ENCODE data around the gene USP32. TPM values are rescaled to one million over a fixed set of nuclear protein-coding genes. Genes with fewer than 3 reads are reported as not detected.
"Not testable (repeated sequence)": the region's sequence is repeated elsewhere in the genome, so short reads cannot be mapped to it uniquely, and the experiment has no call there.

Gene USP32
- total RNA-seq (10 to 100 TPM; 34.0 to 64.9 (median 50.6) TPM), polyA plus RNA-seq (10 to 100 TPM; 19.5 to 56.7 (median 36.4) TPM)
- long read RNA-seq, donor 1, partial matches to known transcripts, result 6 of 9 reads
- long read RNA-seq, donor 1, other reads (novel, unspliced or antisense), result 3 of 9 reads
- long read RNA-seq, donor 2, full-length matches to known transcripts, result 1 of 11 reads
- long read RNA-seq, donor 2, partial matches to known transcripts, result 7 of 11 reads
- long read RNA-seq, donor 2, other reads (novel, unspliced or antisense), result 3 of 11 reads

GRCh38 chr17:60392042-60392844, at the start of gene USP32:
Gene USP32 (minus strand): TSS chr17:60392133. CDS start chr17:60391939, 194 bp downstream.
- intact Hi-C loops (cut with DNase I), result no loop called here
- Histone ChIP-seq H3K9me3 (no peaks in the 10 kb centered on the region), H3K27ac (peak within 1 kb of the TSS; percentile 92), H3K4me1 (peaks cover 35% of the 10 kb centered on the region), H3K27me3 (ENCODE audit: insufficient read depth in 3 of 3, low read length in 2 of 3) (no peaks in the 10 kb centered on the region), H3K36me3 (ENCODE audit: insufficient read depth in 1 of 2, low read depth in 1 of 2) (no peaks in the 10 kb centered on the region), H3K4me3 (peak within 1 kb of the TSS; percentile 89)
- ATAC-seq (peak; percentile 90 to 95 (median 92)), DNase-seq (peak; percentile 99 to 100)
- TF ChIP-seq CTCF (IDR thresholded peaks at IDR 0.05), result peak; percentile 19
- WGBS, 3 donors, result 0 to 1% (median 0%) methylated on average over 49 to 67 of the region's 68 CpGs

- Histone ChIP-seq H3K4me3 (no peak overlapping the region), H3K27me3 (ENCODE audit: insufficient read depth in 3 of 3, low read length in 2 of 3) (no peaks in the 10 kb centered on the region), H3K36me3 (ENCODE audit: insufficient read depth in 1 of 2, low read depth in 1 of 2) (peaks cover 0 to under 1% of the 10 kb centered on the region in 2 donors), H3K4me1 (peaks cover 2% of the 10 kb centered on the region), H3K27ac (no peak overlapping the region), H3K9me3 (no peaks in the 10 kb centered on the region)
- intact Hi-C loops (cut with DNase I), result loop anchor here (10.0 kb wide), 2 partner anchors 295 to 335 kb away; partner anchors contain the start of gene CA4 (in 1 of the 2)
- TF ChIP-seq CTCF (IDR thresholded peaks at IDR 0.05), result no peak
- WGBS, 3 donors, result 50 to 57% (median 52%) methylated on average over 2 of the region's 2 CpGs
- ATAC-seq (no peak), DNase-seq (no peak)
Measured at GRCh38 chr17:60439501-60439900, 47.6 kb upstream of the USP32 start.

- H3K4me1 ChIP-seq, result no peaks in the 10 kb centered on the region
- DNase-seq (no peak), ATAC-seq (no peak)
- no peak overlapping the region for H3K27ac ChIP-seq
- intact Hi-C loops (cut with DNase I), result loop anchor here (2.0 to 10.0 kb wide), 3 partner anchors 292 to 332 kb away; partner anchors contain the start of gene CA4 (in 1 of the 2)
- no peaks in the 10 kb centered on the region for H3K36me3 ChIP-seq (ENCODE audit: insufficient read depth in 1 of 2, low read depth in 1 of 2)
- H3K4me3 ChIP-seq, result no peak overlapping the region
- no peak for TF ChIP-seq CTCF (IDR thresholded peaks at IDR 0.05)
- no peaks in the 10 kb centered on the region for H3K9me3 ChIP-seq
- no peaks in the 10 kb centered on the region for H3K27me3 ChIP-seq (ENCODE audit: insufficient read depth in 3 of 3, low read length in 2 of 3)
- 64 to 68% (median 64%) methylated on average over 5 of the region's 5 CpGs for WGBS, 3 donors
Measured at GRCh38 chr17:60436676-60437075, 44.7 kb upstream of the USP32 start.

- TF ChIP-seq CTCF (IDR thresholded peaks at IDR 0.05), result peak; percentile 94
- peak overlapping the region; percentile 39 for H3K4me3 ChIP-seq
- H3K27ac ChIP-seq, result peak overlapping the region; percentile 41
- H3K9me3 ChIP-seq, result no peaks in the 10 kb centered on the region
- H3K36me3 ChIP-seq (ENCODE audit: insufficient read depth in 1 of 2, low read depth in 1 of 2), result no peaks in the 10 kb centered on the region
- peak; percentile 73 to 82 for DNase-seq
- 66 to 69% (median 67%) methylated on average over 28 of the region's 28 CpGs for WGBS, 3 donors
- intact Hi-C loops (cut with DNase I), result loop anchor here (2.0 to 10.0 kb wide), 4 partner anchors 203 to 331 kb away; partner anchors contain the start of gene CA4 (in 1 of the 2)
- peak; percentile 87 to 94 (median 92) for ATAC-seq
- H3K4me1 ChIP-seq, result no peaks in the 10 kb centered on the region
- no peaks in the 10 kb centered on the region for H3K27me3 ChIP-seq (ENCODE audit: insufficient read depth in 3 of 3, low read length in 2 of 3)
Measured at GRCh38 chr17:60435244-60436167, 43.6 kb upstream of the USP32 start.

- not testable (repeated sequence) for H3K4me1 ChIP-seq; ATAC-seq; H3K36me3 ChIP-seq (ENCODE audit: insufficient read depth in 1 of 2, low read depth in 1 of 2); DNase-seq; H3K4me3 ChIP-seq; H3K9me3 ChIP-seq; H3K27ac ChIP-seq; H3K27me3 ChIP-seq (ENCODE audit: insufficient read depth in 3 of 3, low read length in 2 of 3)
- 65 to 80% (median 67%) methylated on average over 4 of the region's 4 CpGs for WGBS, 3 donors
- intact Hi-C loops (cut with DNase I), result loop anchor here (10.0 kb wide), 2 partner anchors 289 to 329 kb away; partner anchors contain the start of gene CA4 (in 1 of the 2)
Measured at GRCh38 chr17:60433021-60433997, 41.4 kb upstream of the USP32 start.

- WGBS, 3 donors, result 85 to 89% (median 85%) methylated on average over 7 of the region's 7 CpGs
- intact Hi-C loops (cut with DNase I), result loop anchor here (10.0 kb wide), 2 partner anchors 286 to 326 kb away; partner anchors contain the start of gene CA4 (in 1 of the 2)
- not testable (repeated sequence) for H3K27ac ChIP-seq
Measured at GRCh38 chr17:60430561-60430960, 38.6 kb upstream of the USP32 start.

More at GRCh38 chr17:60430561-60430960, 38.6 kb upstream of the USP32 start:
- H3K36me3 ChIP-seq (ENCODE audit: insufficient read depth in 1 of 2, low read depth in 1 of 2); H3K27me3 ChIP-seq (ENCODE audit: insufficient read depth in 3 of 3, low read length in 2 of 3); DNase-seq; H3K4me3 ChIP-seq; H3K9me3 ChIP-seq; H3K4me1 ChIP-seq; ATAC-seq: not testable (repeated sequence)
